ENCODE results near the gene PLAAT4. TPM values are rescaled to one million over a fixed set of nuclear protein-coding genes. Genes with fewer than 3 reads are reported as not detected.

Gene PLAAT4
- total and polyA plus RNA-seq, 2 of the 8 experiments (the other 6 are each of a cell fraction or from before 2014, with no cell fraction given) = 2.8 to 4.1 TPM

DNA sequence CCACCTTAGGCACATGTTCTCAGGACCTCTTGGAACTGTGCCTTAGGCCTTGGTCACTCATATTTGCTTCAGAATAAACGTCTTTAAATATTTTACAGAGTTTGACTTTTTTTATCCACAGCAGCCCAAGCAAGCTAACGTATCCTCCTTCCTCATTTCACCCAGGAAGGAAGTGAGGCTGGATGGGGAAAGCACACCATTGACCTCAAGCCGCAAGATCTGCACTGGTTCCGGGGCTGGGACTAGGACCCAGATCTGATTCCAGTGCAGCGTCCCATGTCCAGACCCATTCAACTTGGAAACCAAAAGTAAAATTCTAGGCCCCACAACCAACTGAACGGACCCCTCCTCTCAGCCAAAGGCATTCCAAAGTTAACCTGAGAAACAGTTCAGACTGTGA lies 33.1 kb upstream of the PLAAT4 start (continued):
- TF ChIP-seq KDM1A (IDR thresholded peaks at IDR 0.05; ENCODE audit: borderline replicate concordance, low read length) = no peak
- TF ChIP-seq TEAD4 (IDR thresholded peaks at IDR 0.05; ENCODE audit: low read depth, low read length) = no peak
- TF ChIP-seq PHF8 (conservative IDR thresholded peaks at IDR 0.05; ENCODE audit: low read depth, low read length) = no peak
- TF ChIP-seq SRF (IDR thresholded peaks at IDR 0.05; ENCODE audit: low read depth, low read length) = no peak
- TF ChIP-seq EZH2 (IDR thresholded peaks at IDR 0.05; ENCODE audit: low read depth, low read length, severe bottlenecking) = no peak
- no peak for TF ChIP-seq CTBP2 (IDR thresholded peaks at IDR 0.05; ENCODE audit: borderline replicate concordance, insufficient read depth, insufficient read length, low read length)

Measured in H1 (cell line).